ENCODE data around the gene PPA2. TPM values are rescaled to one million over a fixed set of nuclear protein-coding genes. Genes with fewer than 3 reads are reported as not detected.
"Not testable (repeated sequence)": the region's sequence is repeated elsewhere in the genome, so short reads cannot be mapped to it uniquely, and the experiment has no call there.

Gene PPA2
- total RNA-seq, 1 experiment from 2014 or later, result 76.4 TPM

DNA sequence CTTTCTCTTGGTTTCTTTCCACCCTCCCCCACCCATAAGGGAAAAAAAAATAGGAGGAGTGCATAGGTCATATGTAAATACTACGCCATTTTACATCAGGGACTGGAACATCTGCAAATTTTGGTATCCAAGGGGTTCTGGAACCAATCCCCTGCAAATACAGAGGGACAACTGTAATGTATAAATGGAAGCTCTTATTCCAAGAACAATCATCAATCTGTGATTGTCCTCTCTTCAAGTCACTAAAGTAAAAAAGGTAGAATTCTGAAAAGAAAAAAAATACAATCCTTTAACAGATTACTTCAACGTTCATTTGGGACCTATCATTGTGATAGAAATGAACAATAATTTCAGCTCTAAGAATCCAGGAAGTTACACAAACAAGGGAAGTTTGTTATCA, 13.6 kb downstream of the PPA2 start:
- Histone ChIP-seq H3K27ac (ENCODE audit: insufficient read length, low read depth, low read length) (no peak overlapping the region), H2AFZ (ENCODE audit: low read length) (no peak overlapping the region), H2BK5ac (ENCODE audit: insufficient read length, low read length) (no peak overlapping the region), H2BK20ac (ENCODE audit: low read depth, low read length, poor library complexity, severe bottlenecking) (no peak overlapping the region), H3K79me1 (ENCODE audit: insufficient read depth, low read depth, low read length, poor library complexity, severe bottlenecking) (no peaks in the 10 kb centered on the region), H3K23me2 (ENCODE audit: insufficient read length, low read depth, low read length, poor library complexity, severe bottlenecking) (no peaks in the 10 kb centered on the region), H3K4me2 (ENCODE audit: insufficient read depth, insufficient read length, low read length) (no peak overlapping the region), H4K8ac (replicated peaks; ENCODE audit: insufficient read length, low read depth, low read length) (no peak overlapping the region), H4K5ac (ENCODE audit: insufficient read length, low read depth, low read length) (no peak overlapping the region), H2AK5ac (ENCODE audit: insufficient read length, low read length) (no peak overlapping the region), H3K9ac (ENCODE audit: extremely low read depth, insufficient read length, low read length) (no peak overlapping the region), H3K23ac (ENCODE audit: insufficient read length, low read depth, low read length) (no peak overlapping the region), H2BK12ac (ENCODE audit: insufficient read length, low read depth, low read length) (no peak overlapping the region), H3K27me3 (ENCODE audit: insufficient read depth, low read length) (no peaks in the 10 kb centered on the region), H3K14ac (ENCODE audit: insufficient read depth, low read length) (no peak overlapping the region), H2BK15ac (ENCODE audit: low read depth, low read length) (no peak overlapping the region), H3K4me1 (ENCODE audit: insufficient read depth, low read length) (no peaks in the 10 kb centered on the region), H3K56ac (ENCODE audit: insufficient read length, low read depth, low read length) (no peak overlapping the region), H4K91ac (ENCODE audit: insufficient read length, low read depth, low read length) (no peak overlapping the region), H3K18ac (ENCODE audit: insufficient read length, low read depth, low read length) (no peak overlapping the region), H3K79me2 (ENCODE audit: insufficient read depth, low read length) (no peaks in the 10 kb centered on the region; the same call in 1 of the 2 replicates), H2BK120ac (ENCODE audit: low read depth, low read length, poor library complexity, severe bottlenecking) (no peak overlapping the region), H3K4ac (ENCODE audit: low read depth, low read length) (no peak overlapping the region), H3K9me3 (ENCODE audit: control insufficient read depth, low read depth, low read length) (no peaks in the 10 kb centered on the region), H3T11ph (ENCODE audit: low read length) (no peak overlapping the region), H4K20me1 (ENCODE audit: control insufficient read depth, insufficient read depth, insufficient read length) (no peaks in the 10 kb centered on the region)
- H3K27ac Mint-ChIP-seq, result no peak overlapping the region
- H3K4me1 Mint-ChIP-seq, result peaks cover 0 to 4% of the 10 kb centered on the region in 2 experiments; a peak in 2 of 4 replicates
- no peaks in the 10 kb centered on the region for H3K9me3 Mint-ChIP-seq
- no CpG with 5 or more reads among the region's 2 CpGs for WGBS (ENCODE audit: extremely low coverage, insufficient read length, low lambda C conversion rate)
- H3K27me3 Mint-ChIP-seq (ENCODE audit: low read depth), result no peaks in the 10 kb centered on the region
- peaks cover 12 to 19% (median 15%) of the 10 kb centered on the region in 3 experiments; a peak in 6 of 7 replicates for H3K36me3 Mint-ChIP-seq (ENCODE audit: insufficient read depth in 1 of 3, low read depth in 3 of 3)
- no peak for DNase-seq
- TF ChIP-seq, protein P1, sequence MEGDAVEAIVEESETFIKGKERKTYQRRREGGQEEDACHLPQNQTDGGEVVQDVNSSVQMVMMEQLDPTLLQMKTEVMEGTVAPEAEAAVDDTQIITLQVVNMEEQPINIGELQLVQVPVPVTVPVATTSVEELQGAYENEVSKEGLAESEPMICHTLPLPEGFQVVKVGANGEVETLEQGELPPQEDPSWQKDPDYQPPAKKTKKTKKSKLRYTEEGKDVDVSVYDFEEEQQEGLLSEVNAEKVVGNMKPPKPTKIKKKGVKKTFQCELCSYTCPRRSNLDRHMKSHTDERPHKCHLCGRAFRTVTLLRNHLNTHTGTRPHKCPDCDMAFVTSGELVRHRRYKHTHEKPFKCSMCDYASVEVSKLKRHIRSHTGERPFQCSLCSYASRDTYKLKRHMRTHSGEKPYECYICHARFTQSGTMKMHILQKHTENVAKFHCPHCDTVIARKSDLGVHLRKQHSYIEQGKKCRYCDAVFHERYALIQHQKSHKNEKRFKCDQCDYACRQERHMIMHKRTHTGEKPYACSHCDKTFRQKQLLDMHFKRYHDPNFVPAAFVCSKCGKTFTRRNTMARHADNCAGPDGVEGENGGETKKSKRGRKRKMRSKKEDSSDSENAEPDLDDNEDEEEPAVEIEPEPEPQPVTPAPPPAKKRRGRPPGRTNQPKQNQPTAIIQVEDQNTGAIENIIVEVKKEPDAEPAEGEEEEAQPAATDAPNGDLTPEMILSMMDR (conservative IDR thresholded peaks at IDR 0.05), result no peak
- no peak overlapping the region for H3K4me3 Mint-ChIP-seq

DNA sequence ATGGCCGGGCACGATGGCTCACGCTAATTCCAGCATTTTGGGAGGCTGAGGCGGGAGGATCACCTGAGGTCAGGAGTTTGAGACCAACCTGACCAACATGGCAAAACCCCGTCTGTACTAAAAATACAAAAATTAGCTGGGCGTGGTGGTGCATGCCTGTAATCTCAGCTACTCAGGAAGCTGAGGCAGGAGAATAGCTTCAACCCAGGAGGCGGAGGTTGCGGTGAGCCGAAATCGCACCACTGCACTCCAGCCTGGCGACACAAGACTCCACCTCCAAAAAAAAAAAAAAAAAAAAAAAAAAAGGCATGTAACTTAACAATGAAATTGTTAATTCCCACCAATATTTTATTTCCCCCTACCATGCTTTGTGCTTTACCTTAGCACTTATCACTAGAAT, 15.3 kb downstream of the PPA2 start:
- H2BK120ac ChIP-seq (ENCODE audit: low read depth, low read length, poor library complexity, severe bottlenecking); H3K18ac ChIP-seq (ENCODE audit: insufficient read length, low read depth, low read length); H2BK15ac ChIP-seq (ENCODE audit: low read depth, low read length); H2BK12ac ChIP-seq (ENCODE audit: insufficient read length, low read depth, low read length); H3K27me3 ChIP-seq (ENCODE audit: insufficient read depth, low read length); H3K4me2 ChIP-seq (ENCODE audit: insufficient read depth, insufficient read length, low read length); H3K23ac ChIP-seq (ENCODE audit: insufficient read length, low read depth, low read length); H2AK5ac ChIP-seq (ENCODE audit: insufficient read length, low read length); H4K5ac ChIP-seq (ENCODE audit: insufficient read length, low read depth, low read length); H2BK20ac ChIP-seq (ENCODE audit: low read depth, low read length, poor library complexity, severe bottlenecking); H3K4me1 ChIP-seq (ENCODE audit: insufficient read depth, low read length); H3K9me3 ChIP-seq (ENCODE audit: control insufficient read depth, low read depth, low read length); H4K91ac ChIP-seq (ENCODE audit: insufficient read length, low read depth, low read length); H4K8ac ChIP-seq (replicated peaks; ENCODE audit: insufficient read length, low read depth, low read length); H3K79me2 ChIP-seq (ENCODE audit: insufficient read depth, low read length); H3K56ac ChIP-seq (ENCODE audit: insufficient read length, low read depth, low read length); H4K20me1 ChIP-seq (ENCODE audit: control insufficient read depth, insufficient read depth, insufficient read length); H3K36me3 Mint-ChIP-seq (ENCODE audit: insufficient read depth in 1 of 3, low read depth in 3 of 3); H3K23me2 ChIP-seq (ENCODE audit: insufficient read length, low read depth, low read length, poor library complexity, severe bottlenecking); H3K27me3 Mint-ChIP-seq (ENCODE audit: low read depth); H2BK5ac ChIP-seq (ENCODE audit: insufficient read length, low read length); H3K4me3 Mint-ChIP-seq; H3K4ac ChIP-seq (ENCODE audit: low read depth, low read length); H3K9me3 Mint-ChIP-seq; H3K14ac ChIP-seq (ENCODE audit: insufficient read depth, low read length); H2AFZ ChIP-seq (ENCODE audit: low read length); DNase-seq; H3K9ac ChIP-seq (ENCODE audit: extremely low read depth, insufficient read length, low read length); H3K27ac ChIP-seq (ENCODE audit: insufficient read length, low read depth, low read length); H3T11ph ChIP-seq (ENCODE audit: low read length); H3K79me1 ChIP-seq (ENCODE audit: insufficient read depth, low read depth, low read length, poor library complexity, severe bottlenecking): not testable (repeated sequence)
- no CpG with 5 or more reads among the region's 11 CpGs for WGBS (ENCODE audit: extremely low coverage, insufficient read length, low lambda C conversion rate)
- H3K4me1 Mint-ChIP-seq, result peaks cover 7 to 14% of the 10 kb centered on the region in 2 experiments
- peak overlapping the region in 1 of 3 experiments; percentile 2; a peak in 1 of 7 replicates for H3K27ac Mint-ChIP-seq

Measured in H9 (cell line).